HG03432 (cell line): ENCODE measurements around the gene TRAPPC3L.
A peak's percentile ranks its signal among the peaks of the same experiment; 100 is the strongest.

Source experiments
- ATAC-seq: cut with Tn5 transposase; IDR thresholded peaks from one replicate; pipeline ENCODE4 v1.9.1; 2021; ENCODE audit warnings: mild to moderate bottlenecking, moderate library complexity; ENCODE audit not compliant: unreplicated experiment

TRAPPC3L gene

GRCh38 chr6:116560130-116560529, 14.6 kb upstream of the TRAPPC3L start:
- ATAC-seq = no peak

GRCh38 chr6:116557893-116558292, 12.4 kb upstream of the TRAPPC3L start:
- no peak for ATAC-seq

- no peak for ATAC-seq
Observed at GRCh38 chr6:116556814-116557415, 11.4 kb upstream of the TRAPPC3L start.

- no peak for ATAC-seq
Observed at GRCh38 chr6:116556065-116556464, 10.6 kb upstream of the TRAPPC3L start.

GRCh38 chr6:116553451-116553850, 8.0 kb upstream of the TRAPPC3L start, which contains the start of gene CALHM4:
Gene CALHM4, plus strand, starts transcription at chr6:116553751. Its CDS starts 43 bp downstream, at chr6:116553794.
- no peak for ATAC-seq

GRCh38 chr6:116550796-116551195, 5.3 kb upstream of the TRAPPC3L start:
- no peak for ATAC-seq

- no peak for ATAC-seq
Observed at GRCh38 chr6:116547358-116547757, 1.9 kb upstream of the TRAPPC3L start.

GRCh38 chr6:116543149-116543548, 2.3 kb downstream of the TRAPPC3L start:
- ATAC-seq = no peak

GRCh38 chr6:116542426-116542825, 3.1 kb downstream of the TRAPPC3L start:
- ATAC-seq = no peak

- no peak for ATAC-seq
Observed at GRCh38 chr6:116536216-116536621, 9.3 kb downstream of the TRAPPC3L start.

GRCh38 chr6:116535109-116535508, 10.4 kb downstream of the TRAPPC3L start:
- ATAC-seq = no peak

- ATAC-seq = no peak
Observed at GRCh38 chr6:116533233-116533957, 12.1 kb downstream of the TRAPPC3L start.

GRCh38 chr6:116531675-116532570, 13.6 kb downstream of the TRAPPC3L start:
- peak; percentile 77 for ATAC-seq

- ATAC-seq = no peak
Observed at GRCh38 chr6:116530436-116530835, 15.0 kb downstream of the TRAPPC3L start.

GRCh38 chr6:116529466-116530290, 15.8 kb downstream of the TRAPPC3L start:
- ATAC-seq = no peak

- no peak for ATAC-seq
Observed at GRCh38 chr6:116528780-116529179, 16.7 kb downstream of the TRAPPC3L start.

GRCh38 chr6:116528133-116528532, 17.4 kb downstream of the TRAPPC3L start:
- no peak for ATAC-seq

- no peak for ATAC-seq
Observed at GRCh38 chr6:116524236-116524635, 21.2 kb downstream of the TRAPPC3L start.

GRCh38 chr6:116522896-116523295, 22.6 kb downstream of the TRAPPC3L start:
- no peak for ATAC-seq

GRCh38 chr6:116518621-116519368, 26.7 kb downstream of the TRAPPC3L start:
- no peak for ATAC-seq
